ENCODE results near the gene TMEM163.

The TMEM163 gene

GRCh38 chr2:134689315-134689714 lies 29.5 kb downstream of the TMEM163 start:
- DNase-seq: no peak

- DNase-seq: no peak
These were observed 32.8 kb downstream of the TMEM163 start for GRCh38 chr2:134685967-134686366.

GRCh38 chr2:134683561-134684112 lies 35.2 kb downstream of the TMEM163 start:
- no peak for DNase-seq

- no peak for DNase-seq
These were observed 36.1 kb downstream of the TMEM163 start for GRCh38 chr2:134682726-134683125.

- DNase-seq: no peak
These were observed 37.6 kb downstream of the TMEM163 start for GRCh38 chr2:134681201-134681600.

GRCh38 chr2:134679745-134680144 lies 39.1 kb downstream of the TMEM163 start:
- DNase-seq: no peak

- DNase-seq: no peak
These were observed 39.5 kb downstream of the TMEM163 start for GRCh38 chr2:134679294-134679693.

GRCh38 chr2:134677856-134678756 lies 40.7 kb downstream of the TMEM163 start:
- DNase-seq: no peak

- DNase-seq: no peak
These were observed 41.8 kb downstream of the TMEM163 start for GRCh38 chr2:134676960-134677359.

- no peak for DNase-seq
These were observed 43.5 kb downstream of the TMEM163 start for GRCh38 chr2:134675314-134675713.

GRCh38 chr2:134674687-134675086 lies 44.1 kb downstream of the TMEM163 start:
- no peak for DNase-seq

GRCh38 chr2:134671513-134671912 lies 47.3 kb downstream of the TMEM163 start:
- DNase-seq: no peak

- DNase-seq: no peak
These were observed 47.8 kb downstream of the TMEM163 start for GRCh38 chr2:134670955-134671354.

GRCh38 chr2:134669731-134670669 lies 48.8 kb downstream of the TMEM163 start:
- DNase-seq: no peak

- no peak for DNase-seq
These were observed 50.0 kb downstream of the TMEM163 start for GRCh38 chr2:134668821-134669220.

GRCh38 chr2:134667541-134667940 lies 51.3 kb downstream of the TMEM163 start:
- no peak for DNase-seq

GRCh38 chr2:134667081-134667480 lies 51.7 kb downstream of the TMEM163 start:
- DNase-seq: no peak

- peak; percentile 76 for DNase-seq
These were observed 52.9 kb downstream of the TMEM163 start for GRCh38 chr2:134665727-134666506.

- peak; percentile 50 for DNase-seq
These were observed 55.0 kb downstream of the TMEM163 start for GRCh38 chr2:134663451-134664450.

- DNase-seq: no peak
These were observed 56.0 kb downstream of the TMEM163 start for GRCh38 chr2:134662751-134663150.

Data from NCI-H524 treated with DMSO at 0.1 percent for 48 hours (cell line).